ENCODE results near the gene GAS2. TPM values are rescaled to one million over a fixed set of nuclear protein-coding genes. Genes with fewer than 3 reads are reported as not detected.
"Not testable (repeated sequence)": the region's sequence is repeated elsewhere in the genome, so short reads cannot be mapped to it uniquely, and the experiment has no call there.

The GAS2 gene
- total RNA-seq: 10.0 TPM
- long read RNA-seq, partial matches to known transcripts: 0 of 5 reads
- long read RNA-seq, other reads (novel, unspliced or antisense): 2 of 5 reads

GRCh38 chr11:22666325-22666687 is at the start of gene GAS2:
GAS2 (plus strand) TSS chr11:22666611; CDS start chr11:22674870, 8,259 bp downstream.
- ATAC-seq: peak; percentile 35
- DNase-seq (ENCODE audit: missing footprints): no peak
- intact Hi-C loops (cut with DNase I): loop anchor here (2.0 kb wide), 2 partner anchors 42 to 60 kb away; partner anchors contain the start of gene FANCF

- DNase-seq (ENCODE audit: missing footprints): no peak
- intact Hi-C loops (cut with DNase I): no loop called here
- no peak for ATAC-seq
Observed at GRCh38 chr11:22617868-22618267, 48.5 kb upstream of the GAS2 start.

GRCh38 chr11:22624742-22625447 is 41.5 kb upstream of the GAS2 start:
- DNase-seq (ENCODE audit: missing footprints) (no peak), ATAC-seq (peak; percentile 77)
- intact Hi-C loops (cut with DNase I): loop anchor here (2.0 to 5.0 kb wide), 3 partner anchors 42 to 202 kb away; partner anchors contain the start of genes GAS2 and SVIP

- DNase-seq (ENCODE audit: missing footprints): peak; percentile 94
- intact Hi-C loops (cut with DNase I): loop anchor here (2.0 to 5.0 kb wide), 3 partner anchors 41 to 202 kb away; partner anchors contain the start of genes GAS2 and SVIP
- peak; percentile 99 for ATAC-seq
Observed at GRCh38 chr11:22625448-22626287, 40.7 kb upstream of the GAS2 start, which contains the start of gene FANCF. FANCF (minus strand) TSS chr11:22625823; CDS start chr11:22625810, 13 bp downstream.

GRCh38 chr11:22626573-22627239 is 39.7 kb upstream of the GAS2 start:
- no peak for ATAC-seq
- DNase-seq (ENCODE audit: missing footprints): no peak
- intact Hi-C loops (cut with DNase I): loop anchor here (5.0 kb wide), 1 partner anchor 201 kb away; the partner anchor contains the start of gene SVIP

GRCh38 chr11:22627421-22627820 is 39.0 kb upstream of the GAS2 start:
- DNase-seq (ENCODE audit: missing footprints) (no peak), ATAC-seq (no peak)
- intact Hi-C loops (cut with DNase I): loop anchor here (5.0 kb wide), 1 partner anchor 200 kb away; the partner anchor contains the start of gene SVIP

- DNase-seq (ENCODE audit: missing footprints) (no peak), ATAC-seq (no peak)
- intact Hi-C loops (cut with DNase I): no loop called here
Observed at GRCh38 chr11:22633354-22633902, 33.0 kb upstream of the GAS2 start.

- ATAC-seq: peak; percentile 39
- intact Hi-C loops (cut with DNase I): no loop called here
- DNase-seq (ENCODE audit: missing footprints): peak; percentile 43
Observed at GRCh38 chr11:22634897-22635629, 31.3 kb upstream of the GAS2 start.

- no peak for DNase-seq (ENCODE audit: missing footprints)
- intact Hi-C loops (cut with DNase I): no loop called here
- ATAC-seq: no peak
Observed at GRCh38 chr11:22635689-22636088, 30.7 kb upstream of the GAS2 start.

GRCh38 chr11:22640862-22641261 is 25.5 kb upstream of the GAS2 start:
- intact Hi-C loops (cut with DNase I): no loop called here
- ATAC-seq: no peak
- no peak for DNase-seq (ENCODE audit: missing footprints)

- ATAC-seq (no peak), DNase-seq (ENCODE audit: missing footprints) (no peak)
- intact Hi-C loops (cut with DNase I): no loop called here
Observed at GRCh38 chr11:22641559-22641958, 24.9 kb upstream of the GAS2 start.

GRCh38 chr11:22652346-22652745 is 14.1 kb upstream of the GAS2 start:
- intact Hi-C loops (cut with DNase I); DNase-seq (ENCODE audit: missing footprints); ATAC-seq: not testable (repeated sequence)

GRCh38 chr11:22656130-22656529 is 10.3 kb upstream of the GAS2 start:
- intact Hi-C loops (cut with DNase I): no loop called here
- ATAC-seq: no peak
- DNase-seq (ENCODE audit: missing footprints): no peak

- ATAC-seq: no peak
- intact Hi-C loops (cut with DNase I): no loop called here
- DNase-seq (ENCODE audit: missing footprints): no peak
Observed at GRCh38 chr11:22657101-22657694, 9.2 kb upstream of the GAS2 start.

GRCh38 chr11:22659783-22660182 is 6.6 kb upstream of the GAS2 start:
- intact Hi-C loops (cut with DNase I): no loop called here
- ATAC-seq: no peak
- DNase-seq (ENCODE audit: missing footprints): no peak

- intact Hi-C loops (cut with DNase I): loop anchor here (2.0 kb wide), 2 partner anchors 42 to 60 kb away; partner anchors contain the start of gene FANCF
- peak; percentile 89 for ATAC-seq
- DNase-seq (ENCODE audit: missing footprints): peak; percentile 73
Observed at GRCh38 chr11:22666688-22667439, 453 bp downstream of the GAS2 start.
